H1 (cell line): ENCODE results near the gene BYSL. TPM values are rescaled to one million over a fixed set of nuclear protein-coding genes. Genes with fewer than 3 reads are reported as not detected.

Experiments
- ASH2L ChIP-seq: fragments of 200-600, 300-600 bp; sonication (generic); IDR thresholded peaks from one replicate; pipeline ENCODE4 v1.7.1; 2017; ENCODE audit warnings: low read length
- CHD7 ChIP-seq: fragments of 300-600 bp; sonication (generic); IDR thresholded peaks from 2 replicates; pipeline ENCODE4 v1.7.1; 2012; ENCODE audit warnings: low read length, moderate library complexity, mild to moderate bottlenecking, inconsistent platforms; ENCODE audit not compliant: insufficient replicate concordance
- CTCF ChIP-seq, 3 experiments: IDR thresholded peaks; 1 replicate in 2 of 3; 2 replicates in 1 of 3; pipeline versions ENCODE4 v1.5.1 to v1.6.1; 2011; ENCODE audit warnings: low read length in 3 of 3, mild to moderate bottlenecking in 3 of 3, inconsistent platforms in 2 of 3, low read depth in 1 of 3, moderate library complexity in 1 of 3; ENCODE audit not compliant: insufficient read depth in 1 of 3; ENCODE audit errors: control extremely low read depth in 1 of 3
- HDAC2 ChIP-seq, 2 experiments: fragments of 300-600 bp in 1 of 2; sonication (generic) in 1 of 2; IDR thresholded peaks; 2 replicates each; pipeline ENCODE4 v1.6.1; 2011 to 2012; ENCODE audit warnings: low read depth in 2 of 2, low read length in 2 of 2, mild to moderate bottlenecking in 2 of 2, moderate library complexity in 2 of 2, borderline replicate concordance in 1 of 2, inconsistent platforms in 1 of 2
- POLR2A ChIP-seq, 2 experiments: IDR thresholded peaks; 1 replicate in 1 of 2; 2 replicates in 1 of 2; pipeline ENCODE4 v1.6.1; 2011; ENCODE audit warnings: low read depth in 2 of 2, low read length in 2 of 2, mild to moderate bottlenecking in 2 of 2; ENCODE audit errors: control extremely low read depth in 1 of 2
- RNF2 ChIP-seq: fragments of 200-900, 300-1000 bp; sonication (generic); IDR thresholded peaks from 2 replicates; pipeline ENCODE4 v1.7.1; 2016; ENCODE audit warnings: borderline replicate concordance, low read depth, mild to moderate bottlenecking, antibody characterized with exemption, low read length; ENCODE audit not compliant: poor library complexity, severe bottlenecking; ENCODE audit errors: missing control alignments
- SP4 ChIP-seq: IDR thresholded peaks from 2 replicates; pipeline ENCODE4 v1.6.1; 2012; ENCODE audit warnings: low read length, inconsistent platforms
- polyA plus RNA-seq, 7 experiments: library from polyadenylated mRNA; depleted of rRNA in 3 of 7; stranded (reverse) in 5 of 7; unstranded in 2 of 7; fragments of >200 nt in 5 of 7; fragments of 200-250 nt in 2 of 7; gene quantifications; 1 replicate in 5 of 7; 2 replicates in 1 of 7; 4 replicates in 1 of 7; pipeline versions ENCODE4 v1.2.1 to v1.2.3, GENCODE V29; 2011 to 2013; ENCODE audit warnings: missing spikeins in 2 of 7, mixed read lengths in 2 of 7
- total RNA-seq: library from RNA; stranded (reverse); fragmentation: NEBNext Ultra II Directional; extraction: Animal tissue kit (Norgen Biotek cat#: 25700); gene quantifications from 2 replicates; pipeline ENCODE4 v1.2.1, GENCODE V29; 2021

The BYSL gene
- total and polyA plus RNA-seq, 2 of the 8 experiments (the other 6 are each of a cell fraction or from before 2014, with no cell fraction given), result 37.3 to 49.2 TPM

GRCh38 chr6:41938590-41939175 lies 17.4 kb downstream of the BYSL start (continued):
- TF ChIP-seq CHD7 (no peak), RNF2 (no peak), CTCF (IDR thresholded peaks at IDR 0.05; ENCODE audit: control extremely low read depth in 1 of 3, insufficient read depth in 1 of 3, low read depth in 1 of 3, low read length in 3 of 3) (no peak), ASH2L (peak; percentile 58), SP4 (no peak), POLR2A (IDR thresholded peaks at IDR 0.05; ENCODE audit: control extremely low read depth in 1 of 2, low read depth in 2 of 2, low read length in 2 of 2) (no peak), HDAC2 (IDR thresholded peaks at IDR 0.05; ENCODE audit: borderline replicate concordance in 1 of 2, low read depth in 2 of 2, low read length in 2 of 2) (no peak)
- TF ChIP-seq, all 59 proteins: peak for 2
